ENCODE data around the gene CEMP1. TPM values are rescaled to one million over a fixed set of nuclear protein-coding genes. Genes with fewer than 3 reads are reported as not detected.
"Not testable (repeated sequence)": the region's sequence is repeated elsewhere in the genome, so short reads cannot be mapped to it uniquely, and the experiment has no call there.

The CEMP1 gene
- not detected in 2 replicates for total RNA-seq (ENCODE audit: low replicate concordance)

GRCh38 chr16:2531371-2531695 is at the start of gene CEMP1:
CEMP1 (minus strand) TSS chr16:2531408; CDS start chr16:2531073, 335 bp downstream.
- peak within 1 kb of the TSS; percentile 67 for H3K4me3 ChIP-seq (ENCODE audit: low read depth, low read length)
- TF ChIP-seq, protein P1, sequence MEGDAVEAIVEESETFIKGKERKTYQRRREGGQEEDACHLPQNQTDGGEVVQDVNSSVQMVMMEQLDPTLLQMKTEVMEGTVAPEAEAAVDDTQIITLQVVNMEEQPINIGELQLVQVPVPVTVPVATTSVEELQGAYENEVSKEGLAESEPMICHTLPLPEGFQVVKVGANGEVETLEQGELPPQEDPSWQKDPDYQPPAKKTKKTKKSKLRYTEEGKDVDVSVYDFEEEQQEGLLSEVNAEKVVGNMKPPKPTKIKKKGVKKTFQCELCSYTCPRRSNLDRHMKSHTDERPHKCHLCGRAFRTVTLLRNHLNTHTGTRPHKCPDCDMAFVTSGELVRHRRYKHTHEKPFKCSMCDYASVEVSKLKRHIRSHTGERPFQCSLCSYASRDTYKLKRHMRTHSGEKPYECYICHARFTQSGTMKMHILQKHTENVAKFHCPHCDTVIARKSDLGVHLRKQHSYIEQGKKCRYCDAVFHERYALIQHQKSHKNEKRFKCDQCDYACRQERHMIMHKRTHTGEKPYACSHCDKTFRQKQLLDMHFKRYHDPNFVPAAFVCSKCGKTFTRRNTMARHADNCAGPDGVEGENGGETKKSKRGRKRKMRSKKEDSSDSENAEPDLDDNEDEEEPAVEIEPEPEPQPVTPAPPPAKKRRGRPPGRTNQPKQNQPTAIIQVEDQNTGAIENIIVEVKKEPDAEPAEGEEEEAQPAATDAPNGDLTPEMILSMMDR (IDR thresholded peaks at IDR 0.05; ENCODE audit: insufficient read depth, low read length) = no peak
- DNase-seq (ENCODE audit: low read depth) = no peak

DNA sequence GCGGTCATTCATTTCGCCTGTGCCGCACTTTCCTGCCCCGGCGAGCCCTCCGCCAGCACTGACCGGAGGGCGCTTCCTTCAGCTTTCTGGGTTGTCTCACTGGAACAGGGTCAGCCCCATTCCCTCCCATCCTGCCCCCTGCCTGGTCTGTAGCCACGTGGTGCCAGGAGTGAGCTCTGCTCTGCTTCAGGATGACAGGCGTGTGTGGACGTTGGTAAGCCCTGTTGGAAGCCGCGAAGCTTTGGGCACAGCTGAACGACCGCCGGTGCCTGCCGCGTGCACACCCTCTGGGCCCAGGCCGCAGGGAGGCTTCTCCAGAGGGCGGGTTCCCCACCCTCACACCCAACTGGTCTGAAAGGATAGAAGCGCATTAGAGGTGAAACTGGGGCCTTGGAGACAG is 49.6 kb upstream of the CEMP1 start:
- not testable (repeated sequence) for DNase-seq (ENCODE audit: low read depth); H3K4me3 ChIP-seq (ENCODE audit: low read depth, low read length)

DNA sequence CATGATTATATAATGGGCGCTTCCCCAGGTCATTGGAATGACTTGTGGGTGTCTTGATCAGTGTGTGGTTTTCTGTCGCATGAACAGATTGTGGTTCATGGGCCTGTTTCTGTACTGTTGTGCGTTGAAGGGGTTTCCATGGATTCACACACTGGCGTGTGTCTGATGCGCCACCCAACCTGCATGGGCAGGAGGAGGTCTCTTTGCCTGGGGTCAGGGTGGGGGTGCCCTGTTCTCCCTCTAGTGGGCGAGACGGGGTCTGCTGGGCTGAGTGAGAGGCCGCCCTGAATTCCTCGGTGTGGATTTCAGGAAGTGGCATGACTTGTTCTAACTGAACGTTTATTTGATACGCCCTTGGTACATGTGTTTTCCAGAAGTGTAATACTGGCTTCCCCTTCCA is 48.9 kb upstream of the CEMP1 start:
- not testable (repeated sequence) for DNase-seq (ENCODE audit: low read depth); H3K4me3 ChIP-seq (ENCODE audit: low read depth, low read length)

DNA sequence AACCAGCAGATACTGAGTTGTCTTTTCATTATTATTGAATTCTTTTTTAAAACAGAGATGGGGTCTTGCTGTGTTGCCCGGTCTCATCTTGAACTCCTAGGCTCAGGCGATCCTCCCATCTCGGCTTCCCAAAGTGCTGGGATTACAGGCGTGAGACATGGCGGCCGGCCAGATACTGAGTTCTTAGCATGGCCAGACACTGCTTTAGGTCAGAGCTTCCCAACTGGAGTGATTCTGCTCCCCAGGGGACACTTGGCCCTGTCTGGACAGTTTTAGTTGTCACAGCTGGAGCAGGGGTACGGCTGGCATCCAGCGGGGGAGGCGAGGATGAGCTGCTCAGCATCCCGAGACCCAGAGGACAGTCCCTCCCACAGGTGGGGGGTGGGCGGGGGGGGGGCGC is 47.7 kb upstream of the CEMP1 start:
- not testable (repeated sequence) for DNase-seq (ENCODE audit: low read depth); H3K4me3 ChIP-seq (ENCODE audit: low read depth, low read length)

DNA sequence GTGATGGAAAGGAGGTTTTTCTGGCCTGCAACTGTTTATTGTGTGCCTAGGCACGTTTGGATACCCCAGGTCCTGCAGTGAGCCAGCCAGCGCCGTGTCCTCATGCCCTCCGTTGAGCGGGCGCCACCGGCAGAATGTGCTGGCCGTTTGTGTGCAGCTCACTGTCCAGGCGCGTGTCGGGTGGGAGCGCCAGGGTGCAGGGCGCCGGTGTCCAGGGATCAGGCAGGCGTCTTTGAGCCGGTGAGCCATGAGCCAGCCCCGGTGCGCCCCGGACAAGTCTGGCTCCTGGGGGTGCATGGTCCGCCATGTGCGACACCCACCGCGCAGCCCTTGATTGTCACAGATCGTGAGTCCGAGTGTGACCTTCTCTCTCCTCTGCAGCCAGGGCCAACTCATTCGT is 45.8 kb upstream of the CEMP1 start:
- DNase-seq (ENCODE audit: low read depth); H3K4me3 ChIP-seq (ENCODE audit: low read depth, low read length): not testable (repeated sequence)

DNA sequence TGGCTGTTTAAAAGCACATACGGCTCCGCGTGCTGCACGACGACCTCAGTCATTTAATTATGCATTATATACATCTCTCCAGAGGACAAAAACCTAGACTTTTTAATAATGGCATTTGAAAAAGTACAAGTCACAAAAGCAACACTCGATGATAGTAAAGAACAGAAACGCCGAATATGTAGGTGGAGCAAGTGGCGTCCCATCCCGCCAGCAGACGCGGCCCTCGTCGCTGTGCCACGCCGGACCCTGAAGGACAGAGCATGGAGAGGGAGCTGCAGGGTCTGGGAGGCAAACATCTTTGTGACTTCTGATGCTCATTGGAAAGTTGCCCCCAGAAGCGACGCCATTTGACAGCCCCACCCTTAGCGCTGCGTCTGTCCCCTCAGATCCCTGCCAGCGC is 44.6 kb upstream of the CEMP1 start:
- H3K4me3 ChIP-seq (ENCODE audit: low read depth, low read length); DNase-seq (ENCODE audit: low read depth): not testable (repeated sequence)

- H3K4me3 ChIP-seq (ENCODE audit: low read depth, low read length); DNase-seq (ENCODE audit: low read depth): not testable (repeated sequence)
These were observed 41.5 kb upstream of the CEMP1 start for GRCh38 chr16:2572704-2573103.

GRCh38 chr16:2568573-2568972 is 37.4 kb upstream of the CEMP1 start:
- DNase-seq (ENCODE audit: low read depth); H3K4me3 ChIP-seq (ENCODE audit: low read depth, low read length): not testable (repeated sequence)

DNA sequence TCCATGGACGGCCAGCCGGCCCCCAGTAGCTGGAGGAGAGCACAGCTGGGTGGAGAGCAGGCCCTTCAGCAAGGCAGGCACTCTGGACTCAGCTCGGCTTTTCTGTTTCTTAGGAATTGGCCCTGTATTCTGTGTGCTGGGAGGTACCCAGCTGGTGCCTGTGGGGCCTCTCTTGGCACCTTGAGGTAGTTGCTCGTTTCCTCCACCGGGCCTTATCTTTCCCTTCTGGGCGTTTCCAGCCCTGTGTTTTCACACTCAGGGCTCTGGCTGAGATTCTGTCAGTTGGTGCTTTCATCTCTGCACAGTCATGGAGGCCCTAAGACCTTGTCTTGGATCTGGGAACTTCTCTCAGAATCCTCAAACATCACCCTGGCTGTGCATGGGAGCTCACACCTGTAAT is 36.3 kb upstream of the CEMP1 start:
- DNase-seq (ENCODE audit: low read depth); H3K4me3 ChIP-seq (ENCODE audit: low read depth, low read length): not testable (repeated sequence)

DNA sequence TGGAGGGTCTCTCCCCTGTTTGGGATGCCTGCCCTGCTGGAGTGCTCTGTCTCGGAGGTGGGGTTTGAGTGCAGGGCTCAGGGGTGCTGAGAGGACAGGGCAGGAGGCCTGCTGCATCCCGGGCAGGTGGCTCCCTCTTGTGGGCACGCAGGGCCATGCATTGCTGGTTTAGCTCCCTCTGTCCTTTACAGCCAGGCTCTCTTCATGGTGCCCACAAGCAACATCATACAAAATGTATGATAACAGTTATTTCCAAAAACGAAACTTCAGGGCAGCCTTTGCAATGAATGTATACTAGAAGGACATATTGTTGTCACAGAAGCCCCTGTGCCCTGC is 29.6 kb upstream of the CEMP1 start:
- not testable (repeated sequence) for DNase-seq (ENCODE audit: low read depth); H3K4me3 ChIP-seq (ENCODE audit: low read depth, low read length)
- TF ChIP-seq, protein P1 (IDR thresholded peaks at IDR 0.05; ENCODE audit: insufficient read depth, low read length) = peak; percentile 46

DNA sequence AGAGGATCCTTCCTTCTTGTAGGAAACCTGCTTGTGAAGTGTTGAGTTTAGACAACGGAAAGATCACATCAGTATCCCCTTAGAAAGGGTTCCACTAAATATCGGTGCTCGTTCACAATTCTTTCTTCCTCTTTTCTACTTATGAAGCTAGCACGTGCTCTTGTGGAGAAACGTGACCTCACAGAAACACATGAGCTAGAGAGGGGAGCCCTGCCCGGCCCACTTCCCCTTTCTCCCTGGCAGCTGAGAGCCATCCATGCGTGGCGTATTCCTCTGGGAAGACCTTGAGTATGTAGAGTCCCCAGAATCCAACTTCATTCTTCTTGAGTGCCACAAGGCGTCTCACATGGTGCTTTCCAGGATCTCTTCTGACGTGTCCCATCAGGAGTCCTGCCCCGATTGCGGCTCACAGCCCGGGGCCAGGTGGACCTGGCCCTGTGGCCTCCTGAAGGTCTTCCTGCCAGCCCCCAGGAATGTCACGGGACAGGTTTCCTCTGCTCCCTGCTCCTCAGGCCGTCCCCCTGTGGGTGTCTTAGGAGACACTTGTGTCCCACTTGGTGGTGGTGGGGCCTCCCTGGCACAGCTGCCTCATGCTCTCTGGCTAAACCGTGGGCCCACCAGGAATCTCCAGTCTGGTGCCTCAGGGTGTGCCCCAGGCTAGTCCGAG is 29.1 kb upstream of the CEMP1 start:
- not testable (repeated sequence) for H3K4me3 ChIP-seq (ENCODE audit: low read depth, low read length); DNase-seq (ENCODE audit: low read depth)

DNA sequence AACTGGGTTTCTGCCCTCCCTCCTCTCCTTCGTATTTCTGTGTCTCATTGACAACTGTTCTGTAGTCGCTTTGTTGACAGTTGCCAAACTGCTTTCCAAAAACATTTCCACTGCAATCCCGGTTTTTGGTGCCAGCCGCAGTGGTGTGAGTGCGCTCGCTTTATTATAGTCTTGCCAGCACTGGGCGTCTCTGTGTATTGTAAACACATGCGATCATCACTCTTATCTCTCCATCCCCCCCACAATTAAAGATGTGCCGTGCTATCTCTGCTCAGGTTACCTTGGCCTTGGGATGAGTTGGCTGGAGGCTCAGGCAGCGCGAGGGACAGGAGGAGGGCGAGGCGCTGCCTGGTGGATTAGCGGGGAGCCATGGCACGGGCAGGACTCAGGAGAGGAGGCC is 25.9 kb upstream of the CEMP1 start:
- DNase-seq (ENCODE audit: low read depth) = not testable (repeated sequence)

DNA sequence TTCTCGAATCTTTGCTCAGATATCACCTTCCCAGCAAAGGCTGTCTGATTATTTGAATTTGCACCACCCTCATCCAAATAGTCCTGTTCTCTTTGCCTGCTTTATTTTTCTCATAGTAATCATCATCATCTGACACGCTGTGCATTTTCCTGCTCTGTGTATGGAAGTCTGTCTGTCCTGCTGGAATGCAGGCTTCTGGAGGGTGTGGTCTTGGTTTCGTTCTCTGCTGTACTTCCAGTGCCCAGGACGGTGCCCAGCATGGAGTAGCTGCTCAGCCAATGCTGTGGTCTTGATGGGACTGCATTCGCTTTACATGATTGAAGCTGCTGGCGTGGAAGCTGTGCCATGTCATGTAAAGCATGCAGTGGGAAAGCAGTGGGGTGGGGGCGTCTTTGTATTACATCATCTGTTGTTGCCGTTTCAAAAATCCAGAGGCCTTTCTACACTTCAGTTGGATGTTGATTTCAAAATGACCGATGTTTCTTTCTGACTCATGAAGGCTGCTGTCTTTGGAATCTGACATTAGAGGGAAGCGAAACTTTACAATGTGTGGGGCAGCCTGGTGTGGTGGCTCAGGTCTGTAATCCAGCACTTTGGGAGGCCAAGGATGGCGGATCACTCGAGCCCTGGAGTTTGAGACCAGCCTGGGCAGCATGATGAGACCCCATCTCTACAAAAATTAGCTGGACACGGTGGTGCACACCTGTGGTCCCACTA is 23.7 kb upstream of the CEMP1 start:
- not testable (repeated sequence) for DNase-seq (ENCODE audit: low read depth)

More for the DNA sequence above, 25.9 kb upstream of the CEMP1 start:
- not testable (repeated sequence) for H3K4me3 ChIP-seq (ENCODE audit: low read depth, low read length)

GRCh38 chr16:2551420-2551889 is 20.2 kb upstream of the CEMP1 start:
- H3K4me3 ChIP-seq (ENCODE audit: low read depth, low read length) = not testable (repeated sequence)
- peak; percentile 40 for DNase-seq (ENCODE audit: low read depth)

More for the DNA sequence above, 23.7 kb upstream of the CEMP1 start:
- not testable (repeated sequence) for H3K4me3 ChIP-seq (ENCODE audit: low read depth, low read length)

GRCh38 chr16:2550283-2550878 is 19.2 kb upstream of the CEMP1 start:
- H3K4me3 ChIP-seq (ENCODE audit: low read depth, low read length); DNase-seq (ENCODE audit: low read depth): not testable (repeated sequence)

GRCh38 chr16:2543771-2544170 is 12.6 kb upstream of the CEMP1 start:
- not testable (repeated sequence) for H3K4me3 ChIP-seq (ENCODE audit: low read depth, low read length); DNase-seq (ENCODE audit: low read depth)

DNA sequence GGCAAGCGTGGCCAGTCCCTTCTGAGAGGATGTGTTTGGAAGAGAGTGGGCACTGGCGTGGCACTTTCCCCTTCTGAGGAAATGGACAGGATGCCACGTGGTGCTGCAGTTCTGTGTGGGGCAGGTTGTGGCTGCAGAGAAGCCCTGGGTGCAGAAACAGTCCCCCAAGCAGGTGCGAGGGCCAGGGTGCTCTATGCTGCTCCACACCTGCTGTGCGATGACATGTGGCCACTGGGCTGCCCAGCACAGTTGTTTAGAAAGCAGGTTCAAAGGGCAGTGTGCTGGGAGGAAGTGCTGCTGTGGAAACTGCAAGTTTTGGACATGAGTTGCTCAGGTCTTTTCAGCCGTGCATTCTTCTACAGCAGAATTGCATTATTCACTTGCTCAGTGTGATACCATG is 10.2 kb upstream of the CEMP1 start:
- not testable (repeated sequence) for DNase-seq (ENCODE audit: low read depth); H3K4me3 ChIP-seq (ENCODE audit: low read depth, low read length)
